ENCODE results near the gene AGBL5. TPM values are rescaled to one million over a fixed set of nuclear protein-coding genes. Genes with fewer than 3 reads are reported as not detected.
A peak's percentile ranks its signal among the peaks of the same experiment; 100 is the strongest.

AGBL5 gene
- total and polyA plus RNA-seq, 2 of the 13 experiments (the other 11 are each of a cell fraction or from before 2014, with no cell fraction given), result 55.9 to 73.3 TPM

- TF ChIP-seq ZHX2 (IDR thresholded peaks at IDR 0.05; ENCODE audit: low read depth) (peak; percentile 94), ZHX2 (CRISPR knock-in tag; IDR thresholded peaks at IDR 0.05; ENCODE audit: borderline replicate concordance) (peak; percentile 79; the same call in 1 of the 2 replicates), DRAP1 (CRISPR knock-in tag; IDR thresholded peaks at IDR 0.05) (peak; percentile 81), GMEB2 (CRISPR knock-in tag; IDR thresholded peaks at IDR 0.05; ENCODE audit: low read depth) (peak; percentile 79; the same call in 1 of the 2 replicates), ZBED4 (CRISPR knock-in tag; IDR thresholded peaks at IDR 0.05; ENCODE audit: borderline replicate concordance) (peak; percentile 75), ZNF850 (CRISPR knock-in tag; conservative IDR thresholded peaks at IDR 0.05) (no peak), AGO2 (optimal IDR thresholded peaks at IDR 0.05; ENCODE audit: low read depth, low read length) (peak; percentile 86), NFIC (IDR thresholded peaks at IDR 0.05; ENCODE audit: low read length) (no peak), MAX (IDR thresholded peaks at IDR 0.05) (peak; percentile 89), ZNF530 (CRISPR knock-in tag; IDR thresholded peaks at IDR 0.05; ENCODE audit: low read depth) (no peak), NRL (CRISPR knock-in tag; IDR thresholded peaks at IDR 0.05; ENCODE audit: borderline replicate concordance) (peak; percentile 87; the same call in 1 of the 2 replicates), ZNF720 (CRISPR knock-in tag; IDR thresholded peaks at IDR 0.05) (no peak), TRAFD1 (CRISPR knock-in tag; IDR thresholded peaks at IDR 0.05; ENCODE audit: borderline replicate concordance) (0 out of 2 replicates have a peak, but pooled peaks have one; percentile 58), TBX2 (CRISPR knock-in tag; IDR thresholded peaks at IDR 0.05; ENCODE audit: borderline replicate concordance) (peak; percentile 70; the same call in 1 of the 2 replicates)
Observed at GRCh38 chr2:27071277-27071989, 20.0 kb downstream of the AGBL5 start, which contains the start of gene OST4 (continued).

All from HepG2 (cell line).